ENCODE data around the gene ATP13A5. TPM values are rescaled to one million over a fixed set of nuclear protein-coding genes. Genes with fewer than 3 reads are reported as not detected.

Gene ATP13A5
- total RNA-seq, 2 experiments from 2014 or later, result not detected

GRCh38 chr3:193317682-193318300, 60.8 kb downstream of the ATP13A5 start:
- H3K4me3 ChIP-seq (ENCODE audit: low read depth, low read length, poor library complexity, severe bottlenecking), result no peak overlapping the region
- CTCF ChIA-PET (ENCODE audit: unreplicated experiment), result no interaction called here
- no TSS peak for BruUV-seq (replicated peaks)
- intact Hi-C loops (cut with micrococcal nuclease; ENCODE audit: unreplicated experiment), result no loop called here
- H2AFZ ChIP-seq (ENCODE audit: low read length), result no peak overlapping the region
- no peaks in the 10 kb centered on the region for H3K9me2 ChIP-seq (ENCODE audit: insufficient read depth, low read length)
- POLR2A ChIA-PET, result interaction anchor here (0.6 to 0.8 kb wide), 6 partner anchors 10 to 995 kb away, joined by 3 to 4 read pairs (median 3); no protein-coding TSS in a partner anchor
- no peak for DNase-seq (ENCODE audit: low spot score)
- no peaks in the 10 kb centered on the region for H3K36me3 ChIP-seq (ENCODE audit: insufficient read depth, low read length)
- H3K9me3 ChIP-seq (ENCODE audit: low read length), result no peaks in the 10 kb centered on the region
- no peaks in the 10 kb centered on the region for H4K20me1 ChIP-seq (ENCODE audit: insufficient read depth, low read length)
- no peak for TF ChIP-seq EZH2phosphoT487 (IDR thresholded peaks at IDR 0.05; ENCODE audit: borderline replicate concordance, low read depth, low read length)
- no peaks in the 10 kb centered on the region for H3K4me1 ChIP-seq (ENCODE audit: insufficient read depth, low read length, poor library complexity, severe bottlenecking)
- H3K4me2 ChIP-seq (ENCODE audit: low read length), result no peak overlapping the region
- no peak overlapping the region for H3K27ac ChIP-seq (ENCODE audit: low read depth, low read length, poor library complexity, severe bottlenecking)
- H3K79me2 ChIP-seq (ENCODE audit: insufficient read depth, low read depth, low read length), result no peaks in the 10 kb centered on the region

DNA sequence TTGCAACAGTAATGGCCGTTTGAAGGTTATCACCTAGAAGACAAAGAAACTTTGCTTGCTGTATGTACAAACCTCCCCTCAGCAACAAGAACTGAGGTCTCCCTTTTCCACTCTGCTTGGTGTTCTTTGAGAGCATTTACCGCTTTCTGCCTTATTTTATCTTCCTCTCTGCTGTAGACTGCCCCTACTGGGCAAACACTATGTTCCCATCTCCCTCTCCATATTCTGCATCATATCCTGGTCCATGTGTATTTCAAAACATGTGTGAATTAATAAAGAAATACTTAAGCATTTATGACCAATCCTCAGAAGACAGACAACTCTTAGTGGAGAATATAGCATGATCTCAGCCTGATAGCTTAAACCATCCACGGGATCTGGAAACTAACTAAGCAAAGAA, 64.4 kb downstream of the ATP13A5 start:
- H3K4me1 ChIP-seq (ENCODE audit: insufficient read depth, low read length, poor library complexity, severe bottlenecking), result no peaks in the 10 kb centered on the region
- TF ChIP-seq, protein P1, sequence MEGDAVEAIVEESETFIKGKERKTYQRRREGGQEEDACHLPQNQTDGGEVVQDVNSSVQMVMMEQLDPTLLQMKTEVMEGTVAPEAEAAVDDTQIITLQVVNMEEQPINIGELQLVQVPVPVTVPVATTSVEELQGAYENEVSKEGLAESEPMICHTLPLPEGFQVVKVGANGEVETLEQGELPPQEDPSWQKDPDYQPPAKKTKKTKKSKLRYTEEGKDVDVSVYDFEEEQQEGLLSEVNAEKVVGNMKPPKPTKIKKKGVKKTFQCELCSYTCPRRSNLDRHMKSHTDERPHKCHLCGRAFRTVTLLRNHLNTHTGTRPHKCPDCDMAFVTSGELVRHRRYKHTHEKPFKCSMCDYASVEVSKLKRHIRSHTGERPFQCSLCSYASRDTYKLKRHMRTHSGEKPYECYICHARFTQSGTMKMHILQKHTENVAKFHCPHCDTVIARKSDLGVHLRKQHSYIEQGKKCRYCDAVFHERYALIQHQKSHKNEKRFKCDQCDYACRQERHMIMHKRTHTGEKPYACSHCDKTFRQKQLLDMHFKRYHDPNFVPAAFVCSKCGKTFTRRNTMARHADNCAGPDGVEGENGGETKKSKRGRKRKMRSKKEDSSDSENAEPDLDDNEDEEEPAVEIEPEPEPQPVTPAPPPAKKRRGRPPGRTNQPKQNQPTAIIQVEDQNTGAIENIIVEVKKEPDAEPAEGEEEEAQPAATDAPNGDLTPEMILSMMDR (conservative IDR thresholded peaks at IDR 0.05; ENCODE audit: low read length), result peak; percentile 41; the same call in 1 of the 2 replicates
- no peak for TF ChIP-seq EZH2phosphoT487 (IDR thresholded peaks at IDR 0.05; ENCODE audit: borderline replicate concordance, low read depth, low read length)
- no peaks in the 10 kb centered on the region for H3K79me2 ChIP-seq (ENCODE audit: insufficient read depth, low read depth, low read length)
- H3K36me3 ChIP-seq (ENCODE audit: insufficient read depth, low read length), result no peaks in the 10 kb centered on the region
- H4K20me1 ChIP-seq (ENCODE audit: insufficient read depth, low read length), result no peaks in the 10 kb centered on the region
- CTCF ChIA-PET (ENCODE audit: unreplicated experiment), result no interaction called here
- intact Hi-C loops (cut with micrococcal nuclease; ENCODE audit: unreplicated experiment), result no loop called here
- DNase-seq (ENCODE audit: low spot score), result no peak
- H3K4me2 ChIP-seq (ENCODE audit: low read length), result no peak overlapping the region
- no peaks in the 10 kb centered on the region for H3K9me3 ChIP-seq (ENCODE audit: low read length)
- no peak overlapping the region for H3K4me3 ChIP-seq (ENCODE audit: low read depth, low read length, poor library complexity, severe bottlenecking)
- H3K27ac ChIP-seq (ENCODE audit: low read depth, low read length, poor library complexity, severe bottlenecking), result no peak overlapping the region
- no TSS peak for BruUV-seq (replicated peaks)
- H3K9me2 ChIP-seq (ENCODE audit: insufficient read depth, low read length), result no peaks in the 10 kb centered on the region
- no peak overlapping the region for H2AFZ ChIP-seq (ENCODE audit: low read length)
- POLR2A ChIA-PET, result no interaction called here

DNA sequence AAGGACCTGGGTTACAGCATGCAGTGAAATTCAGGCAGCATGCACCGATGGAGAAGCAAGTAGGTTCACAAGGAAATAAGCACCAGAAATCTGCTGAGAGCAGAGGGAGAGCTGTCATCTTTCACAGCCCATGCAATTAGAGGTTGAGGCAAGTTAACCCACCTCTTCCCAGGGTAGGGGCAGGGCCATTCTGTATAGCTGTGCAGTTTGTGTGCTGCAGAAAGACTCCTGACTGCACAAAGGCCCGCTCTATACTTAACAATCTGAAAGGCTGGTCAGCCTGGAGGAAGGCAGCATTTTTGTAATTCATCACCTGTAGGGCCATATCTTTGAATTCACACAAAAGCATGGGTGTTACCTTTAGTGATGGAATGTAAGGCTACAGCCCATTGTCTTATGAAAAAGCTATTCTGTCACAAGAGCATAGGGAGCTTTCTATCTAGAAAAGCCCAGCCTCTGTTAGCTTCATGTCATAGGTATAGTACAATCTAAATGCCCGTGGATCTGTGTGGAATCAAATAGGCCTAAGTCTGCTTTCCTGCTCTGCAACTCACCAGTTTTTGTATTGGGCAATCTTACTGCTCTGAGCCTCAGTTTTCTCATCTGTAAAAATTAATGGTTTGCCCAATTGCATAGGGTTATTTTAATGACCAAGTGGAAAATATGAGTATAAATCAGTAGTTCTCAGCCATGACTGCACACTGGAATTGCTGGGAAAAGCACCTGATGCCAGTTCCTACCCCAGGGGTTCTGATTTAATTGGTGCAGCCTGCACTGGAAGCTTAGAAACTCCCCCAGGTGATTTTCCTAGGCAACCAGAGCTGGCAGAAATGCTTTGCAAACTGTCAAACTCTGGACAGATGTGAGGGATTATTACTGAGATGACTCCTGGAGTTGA, 65.2 kb downstream of the ATP13A5 start:
- Histone ChIP-seq H3K27ac (ENCODE audit: low read depth, low read length, poor library complexity, severe bottlenecking) (no peak overlapping the region), H3K79me2 (ENCODE audit: insufficient read depth, low read depth, low read length) (no peaks in the 10 kb centered on the region), H3K36me3 (ENCODE audit: insufficient read depth, low read length) (no peaks in the 10 kb centered on the region), H3K4me1 (ENCODE audit: insufficient read depth, low read length, poor library complexity, severe bottlenecking) (no peaks in the 10 kb centered on the region), H2AFZ (ENCODE audit: low read length) (no peak overlapping the region), H3K9me2 (ENCODE audit: insufficient read depth, low read length) (no peaks in the 10 kb centered on the region), H3K4me3 (ENCODE audit: low read depth, low read length, poor library complexity, severe bottlenecking) (no peak overlapping the region), H4K20me1 (ENCODE audit: insufficient read depth, low read length) (no peaks in the 10 kb centered on the region), H3K9me3 (ENCODE audit: low read length) (no peaks in the 10 kb centered on the region), H3K4me2 (ENCODE audit: low read length) (no peak overlapping the region)
- POLR2A ChIA-PET, result no interaction called here
- DNase-seq (ENCODE audit: low spot score), result no peak
- BruUV-seq (replicated peaks), result no TSS peak
- CTCF ChIA-PET (ENCODE audit: unreplicated experiment), result no interaction called here
- TF ChIP-seq EZH2phosphoT487 (IDR thresholded peaks at IDR 0.05; ENCODE audit: borderline replicate concordance, low read depth, low read length), result no peak
- TF ChIP-seq, protein P1 (conservative IDR thresholded peaks at IDR 0.05; ENCODE audit: low read length), result no peak
- intact Hi-C loops (cut with micrococcal nuclease; ENCODE audit: unreplicated experiment), result no loop called here
